Activated naive CD4-positive, alpha-beta T cell treated with anti-CD3 and anti-CD28 coated beads, Interleukin-2, amount 50 U/mL, for 72 hours (primary cell): ENCODE measurements around the gene C10orf90. TPM values are rescaled to one million over a fixed set of nuclear protein-coding genes. Genes with fewer than 3 reads are reported as not detected.

ENCODE experiments used
- ATAC-seq, 2 donors: fragments of 150-1000 bp; cut with Tn5 transposase; 2 replicates each; pipeline ENCODE4 v1.10.0; 2021; ENCODE audit warnings: mild to moderate bottlenecking in 2 of 2, moderate library complexity in 2 of 2
- DNase-seq, 2 donors: peaks; one replicate each; pipeline ENCODE4 v3.0.0; 2021 to 2022; ENCODE audit warnings: low spot score in 2 of 2
- H3K27ac Mint-ChIP-seq, 2 donors: one replicate each; pipeline ENCODE4 v1.8.0; 2022; ENCODE audit warnings: mild to moderate bottlenecking in 2 of 2, mixed read lengths in 2 of 2
- H3K36me3 Mint-ChIP-seq, 2 donors: one replicate each; pipeline ENCODE4 v1.8.0; 2022; ENCODE audit warnings: mixed read lengths in 2 of 2
- H3K9me3 Mint-ChIP-seq, 2 donors: one replicate each; pipeline ENCODE4 v1.8.0; 2022; ENCODE audit warnings: mixed read lengths in 2 of 2
- total RNA-seq, 2 donors: library from RNA; stranded (reverse); gene quantifications; one replicate each; pipeline ENCODE4 v1.2.3, GENCODE V29; 2022

C10orf90 gene
- total RNA-seq, 2 donors from 2014 or later, result not detected

GRCh38 chr10:126584836-126585235, 85.7 kb downstream of the C10orf90 start:
- Mint-ChIP-seq H3K9me3 (peaks cover 0 to 24% of the 10 kb centered on the region in 2 donors), H3K27ac (no peak overlapping the region), H3K36me3 (peaks cover 0 to 4% of the 10 kb centered on the region in 2 donors)
- DNase-seq (no peak), ATAC-seq (no peak)

GRCh38 chr10:126583552-126584200, 86.8 kb downstream of the C10orf90 start:
- Mint-ChIP-seq H3K27ac (no peak overlapping the region), H3K36me3 (peaks cover 0 to 4% of the 10 kb centered on the region in 2 donors), H3K9me3 (peaks cover 0 to 19% of the 10 kb centered on the region in 2 donors)
- ATAC-seq, result no peak
- no peak for DNase-seq

- DNase-seq (no peak), ATAC-seq (no peak)
- Mint-ChIP-seq H3K27ac (no peak overlapping the region), H3K9me3 (peaks cover 0 to 15% of the 10 kb centered on the region in 2 donors), H3K36me3 (peaks cover 0 to 4% of the 10 kb centered on the region in 2 donors)
Observed at GRCh38 chr10:126581648-126582046, 88.8 kb downstream of the C10orf90 start.

GRCh38 chr10:126580873-126581647, 89.4 kb downstream of the C10orf90 start:
- Mint-ChIP-seq H3K9me3 (peaks cover 0 to 15% of the 10 kb centered on the region in 2 donors), H3K36me3 (peaks cover 0 to 4% of the 10 kb centered on the region in 2 donors), H3K27ac (no peak overlapping the region)
- ATAC-seq, result no peak
- no peak for DNase-seq

- DNase-seq, result no peak
- peaks cover 0 to 5% of the 10 kb centered on the region in 2 donors for H3K36me3 Mint-ChIP-seq
- peaks cover 0 to 7% of the 10 kb centered on the region in 2 donors for H3K9me3 Mint-ChIP-seq
- no peak for ATAC-seq
- no peak overlapping the region for H3K27ac Mint-ChIP-seq
Observed at GRCh38 chr10:126576336-126576735, 94.2 kb downstream of the C10orf90 start.

GRCh38 chr10:126570621-126571602, 99.6 kb downstream of the C10orf90 start:
- ATAC-seq (no peak), DNase-seq (no peak)
- Mint-ChIP-seq H3K9me3 (peaks cover 0 to 12% of the 10 kb centered on the region in 2 donors), H3K27ac (no peak overlapping the region), H3K36me3 (peaks cover 0 to 5% of the 10 kb centered on the region in 2 donors)

- no peak overlapping the region for H3K27ac Mint-ChIP-seq
- ATAC-seq (no peak), DNase-seq (no peak)
- H3K36me3 Mint-ChIP-seq, result peaks cover 0 to 10% of the 10 kb centered on the region in 2 donors
- peaks cover 0 to 17% of the 10 kb centered on the region in 2 donors for H3K9me3 Mint-ChIP-seq
Observed at GRCh38 chr10:126570245-126570570, 100.3 kb downstream of the C10orf90 start.

GRCh38 chr10:126569513-126570244, 100.8 kb downstream of the C10orf90 start:
- DNase-seq (no peak), ATAC-seq (no peak)
- no peak overlapping the region for H3K27ac Mint-ChIP-seq

GRCh38 chr10:126568809-126569385, 101.6 kb downstream of the C10orf90 start:
- H3K27ac Mint-ChIP-seq, result no peak overlapping the region
- peaks cover 0 to 9% of the 10 kb centered on the region in 2 donors for H3K36me3 Mint-ChIP-seq
- ATAC-seq (no peak), DNase-seq (no peak)
- peaks cover 0 to 17% of the 10 kb centered on the region in 2 donors for H3K9me3 Mint-ChIP-seq

More at GRCh38 chr10:126569513-126570244, 100.8 kb downstream of the C10orf90 start:
- H3K9me3 Mint-ChIP-seq, result peaks cover 0 to 17% of the 10 kb centered on the region in 2 donors
- peaks cover 0 to 10% of the 10 kb centered on the region in 2 donors for H3K36me3 Mint-ChIP-seq

GRCh38 chr10:126565871-126566270, 104.6 kb downstream of the C10orf90 start:
- Mint-ChIP-seq H3K27ac (no peak overlapping the region), H3K9me3 (peaks cover 0 to 17% of the 10 kb centered on the region in 2 donors), H3K36me3 (peaks cover 0 to 4% of the 10 kb centered on the region in 2 donors)
- DNase-seq (no peak), ATAC-seq (peak in 1 of 2 donors; percentile 21)

- peak in 1 of 2 donors; percentile 46 for ATAC-seq
- Mint-ChIP-seq H3K27ac (no peak overlapping the region), H3K36me3 (peaks cover 0 to 4% of the 10 kb centered on the region in 2 donors), H3K9me3 (peaks cover 0 to 17% of the 10 kb centered on the region in 2 donors)
- DNase-seq, result no peak
Observed at GRCh38 chr10:126565441-126565840, 105.1 kb downstream of the C10orf90 start.

GRCh38 chr10:126564326-126564888, 106.1 kb downstream of the C10orf90 start:
- Mint-ChIP-seq H3K9me3 (peaks cover 0 to 17% of the 10 kb centered on the region in 2 donors), H3K36me3 (peaks cover 0 to 4% of the 10 kb centered on the region in 2 donors), H3K27ac (no peak overlapping the region)
- peak; percentile 60 to 69 for ATAC-seq
- no peak for DNase-seq

- Mint-ChIP-seq H3K36me3 (peaks cover 0 to 4% of the 10 kb centered on the region in 2 donors), H3K27ac (no peak overlapping the region), H3K9me3 (peaks cover 0 to 13% of the 10 kb centered on the region in 2 donors)
- DNase-seq (no peak), ATAC-seq (no peak)
Observed at GRCh38 chr10:126563361-126563760, 107.1 kb downstream of the C10orf90 start.

- DNase-seq, result no peak
- Mint-ChIP-seq H3K27ac (no peak overlapping the region), H3K36me3 (peaks cover 0 to 4% of the 10 kb centered on the region in 2 donors), H3K9me3 (peaks cover 0 to 12% of the 10 kb centered on the region in 2 donors)
- ATAC-seq, result no peak
Observed at GRCh38 chr10:126561921-126562680, 108.4 kb downstream of the C10orf90 start.
